ENCODE measurements around the gene PCLO.

GRCh38 chr7:82762880-82763279 is 399.8 kb downstream of the PCLO start:
- TF ChIP-seq CTCF (IDR thresholded peaks at IDR 0.05) (no peak), POLR2A (IDR thresholded peaks at IDR 0.05) (no peak)
